Measurements from ENCODE around the gene SALL2.

DNA sequence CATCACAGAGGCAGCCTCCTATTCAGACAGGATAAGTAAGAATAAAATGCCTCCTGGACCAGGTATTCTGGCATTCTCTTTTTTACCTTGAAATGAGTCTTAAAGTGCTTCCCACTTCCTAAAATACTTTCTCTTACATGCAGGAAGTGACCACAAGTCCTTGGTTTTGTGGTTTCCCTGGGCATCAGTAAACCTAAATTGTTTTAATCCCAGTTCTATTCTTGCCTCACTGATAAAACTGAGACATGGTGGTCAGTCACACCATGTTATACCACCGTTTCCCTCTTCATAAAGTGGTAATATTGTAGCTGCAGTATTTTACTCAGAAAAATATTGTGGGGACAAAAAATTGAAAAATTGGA is 1.2 kb upstream of the SALL2 start:
- no peak for TF ChIP-seq EZH2phosphoT487 (IDR thresholded peaks at IDR 0.05; ENCODE audit: low read depth, severe bottlenecking, unreplicated experiment)
- TF ChIP-seq, protein P1, sequence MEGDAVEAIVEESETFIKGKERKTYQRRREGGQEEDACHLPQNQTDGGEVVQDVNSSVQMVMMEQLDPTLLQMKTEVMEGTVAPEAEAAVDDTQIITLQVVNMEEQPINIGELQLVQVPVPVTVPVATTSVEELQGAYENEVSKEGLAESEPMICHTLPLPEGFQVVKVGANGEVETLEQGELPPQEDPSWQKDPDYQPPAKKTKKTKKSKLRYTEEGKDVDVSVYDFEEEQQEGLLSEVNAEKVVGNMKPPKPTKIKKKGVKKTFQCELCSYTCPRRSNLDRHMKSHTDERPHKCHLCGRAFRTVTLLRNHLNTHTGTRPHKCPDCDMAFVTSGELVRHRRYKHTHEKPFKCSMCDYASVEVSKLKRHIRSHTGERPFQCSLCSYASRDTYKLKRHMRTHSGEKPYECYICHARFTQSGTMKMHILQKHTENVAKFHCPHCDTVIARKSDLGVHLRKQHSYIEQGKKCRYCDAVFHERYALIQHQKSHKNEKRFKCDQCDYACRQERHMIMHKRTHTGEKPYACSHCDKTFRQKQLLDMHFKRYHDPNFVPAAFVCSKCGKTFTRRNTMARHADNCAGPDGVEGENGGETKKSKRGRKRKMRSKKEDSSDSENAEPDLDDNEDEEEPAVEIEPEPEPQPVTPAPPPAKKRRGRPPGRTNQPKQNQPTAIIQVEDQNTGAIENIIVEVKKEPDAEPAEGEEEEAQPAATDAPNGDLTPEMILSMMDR (IDR thresholded peaks at IDR 0.05; ENCODE audit: poor library complexity): no peak

All from hepatocyte (in vitro differentiated cells).